Lower lobe of right lung (tissue), 2 donors: ENCODE data around the gene PATZ1. TPM values are rescaled to one million over a fixed set of nuclear protein-coding genes. Genes with fewer than 3 reads are reported as not detected.

Experiments used
- ATAC-seq, 2 donors: fragments of 200-7000 bp; cut with Tn5 transposase; one replicate each; pipeline ENCODE4 v1.9.1; 2020 to 2022; ENCODE audit warnings: mild to moderate bottlenecking in 2 of 2, moderate library complexity in 2 of 2
- DNase-seq: peaks from one replicate; pipeline ENCODE4 v3.0.0-alpha.2; 2020
- H3K27ac ChIP-seq: fragments of 200-600 bp; one replicate; pipeline ENCODE4 v1.8.0; 2022
- H3K27me3 ChIP-seq: fragments of 200-600 bp; one replicate; pipeline ENCODE4 v1.8.0; 2022; ENCODE audit warnings: low read depth
- H3K36me3 ChIP-seq: fragments of 200-600 bp; one replicate; pipeline ENCODE4 v1.8.0; 2022; ENCODE audit warnings: mild to moderate bottlenecking
- H3K4me1 ChIP-seq: fragments of 200-600 bp; one replicate; pipeline ENCODE4 v1.8.0; 2022
- H3K4me3 ChIP-seq: fragments of 200-600 bp; one replicate; pipeline ENCODE4 v1.8.0; 2022; ENCODE audit warnings: mild to moderate bottlenecking
- H3K9me3 ChIP-seq: fragments of 200-600 bp; one replicate; pipeline ENCODE4 v1.8.0; 2022
- intact Hi-C: fragments of 100-400 bp; cut with DNase I; formaldehyde crosslinking; loops from one replicate; pipeline ENCODE4 v1.11.0; 2022
- total RNA-seq: library from RNA; stranded (reverse); fragmentation: NEBNext Ultra II Directional; extraction: Animal tissue kit (Norgen Biotek cat#: 25700); gene quantifications from one replicate; pipeline ENCODE4 v1.2.1, GENCODE V29; 2021
- TF ChIP-seq, protein P1 (sequence below): fragments of 200-600 bp; IDR thresholded peaks from one replicate; pipeline ENCODE4 v1.8.0; 2022; ENCODE audit warnings: antibody characterized with exemption, mild to moderate bottlenecking
- donor health status: DM: no; HTN: yes; CAD: no; lungs with severe emphysema.

PATZ1 gene
- total RNA-seq, 1 donor from 2014 or later: 25.8 TPM

DNA sequence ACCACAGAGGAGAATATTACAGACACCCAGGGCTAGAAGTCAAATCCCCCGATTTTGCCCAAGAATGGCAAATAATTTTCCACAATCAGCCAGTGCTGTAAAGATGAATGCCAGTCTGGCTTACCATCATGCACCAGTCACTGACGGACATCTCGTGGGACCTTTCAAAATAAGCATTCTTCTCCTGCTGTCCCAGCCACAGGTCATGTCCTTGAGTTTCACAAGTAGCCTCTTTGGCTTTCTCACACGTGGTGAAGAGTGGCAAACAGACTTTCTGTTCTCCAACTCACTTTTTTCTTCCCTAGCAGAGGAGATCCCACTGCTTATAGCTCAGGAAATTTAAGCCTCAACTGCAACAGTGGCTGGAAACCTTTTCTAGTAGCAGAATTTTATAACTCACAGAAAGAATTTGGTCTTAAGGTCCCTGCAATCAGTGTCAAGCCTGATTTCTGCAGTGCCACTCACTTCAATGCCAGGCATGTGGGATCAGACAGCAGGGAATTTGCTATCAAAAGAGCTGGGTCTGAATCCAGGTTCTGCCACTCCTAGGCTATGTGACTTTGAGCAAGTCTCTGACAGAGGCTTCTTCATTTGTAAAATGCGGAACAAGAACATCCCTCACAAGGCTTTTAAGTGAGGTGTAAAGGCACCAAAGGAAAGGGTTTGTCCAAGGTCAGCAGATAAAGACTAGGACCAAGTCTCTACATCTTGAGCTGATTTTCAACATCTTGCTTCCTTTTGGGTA is 57.5 kb downstream of the PATZ1 start:
- intact Hi-C loops: no loop called here
- TF ChIP-seq, protein P1, sequence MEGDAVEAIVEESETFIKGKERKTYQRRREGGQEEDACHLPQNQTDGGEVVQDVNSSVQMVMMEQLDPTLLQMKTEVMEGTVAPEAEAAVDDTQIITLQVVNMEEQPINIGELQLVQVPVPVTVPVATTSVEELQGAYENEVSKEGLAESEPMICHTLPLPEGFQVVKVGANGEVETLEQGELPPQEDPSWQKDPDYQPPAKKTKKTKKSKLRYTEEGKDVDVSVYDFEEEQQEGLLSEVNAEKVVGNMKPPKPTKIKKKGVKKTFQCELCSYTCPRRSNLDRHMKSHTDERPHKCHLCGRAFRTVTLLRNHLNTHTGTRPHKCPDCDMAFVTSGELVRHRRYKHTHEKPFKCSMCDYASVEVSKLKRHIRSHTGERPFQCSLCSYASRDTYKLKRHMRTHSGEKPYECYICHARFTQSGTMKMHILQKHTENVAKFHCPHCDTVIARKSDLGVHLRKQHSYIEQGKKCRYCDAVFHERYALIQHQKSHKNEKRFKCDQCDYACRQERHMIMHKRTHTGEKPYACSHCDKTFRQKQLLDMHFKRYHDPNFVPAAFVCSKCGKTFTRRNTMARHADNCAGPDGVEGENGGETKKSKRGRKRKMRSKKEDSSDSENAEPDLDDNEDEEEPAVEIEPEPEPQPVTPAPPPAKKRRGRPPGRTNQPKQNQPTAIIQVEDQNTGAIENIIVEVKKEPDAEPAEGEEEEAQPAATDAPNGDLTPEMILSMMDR: no peak
- ATAC-seq (no peak), DNase-seq (no peak)
- H3K4me1 ChIP-seq: peaks cover 73% of the 10 kb centered on the region
- H3K27ac ChIP-seq: peak overlapping the region; percentile 96
- H3K9me3 ChIP-seq: no peaks in the 10 kb centered on the region
- H3K27me3 ChIP-seq: no peaks in the 10 kb centered on the region
- H3K4me3 ChIP-seq: peak overlapping the region; percentile 78
- H3K36me3 ChIP-seq: peaks cover 58% of the 10 kb centered on the region

DNA sequence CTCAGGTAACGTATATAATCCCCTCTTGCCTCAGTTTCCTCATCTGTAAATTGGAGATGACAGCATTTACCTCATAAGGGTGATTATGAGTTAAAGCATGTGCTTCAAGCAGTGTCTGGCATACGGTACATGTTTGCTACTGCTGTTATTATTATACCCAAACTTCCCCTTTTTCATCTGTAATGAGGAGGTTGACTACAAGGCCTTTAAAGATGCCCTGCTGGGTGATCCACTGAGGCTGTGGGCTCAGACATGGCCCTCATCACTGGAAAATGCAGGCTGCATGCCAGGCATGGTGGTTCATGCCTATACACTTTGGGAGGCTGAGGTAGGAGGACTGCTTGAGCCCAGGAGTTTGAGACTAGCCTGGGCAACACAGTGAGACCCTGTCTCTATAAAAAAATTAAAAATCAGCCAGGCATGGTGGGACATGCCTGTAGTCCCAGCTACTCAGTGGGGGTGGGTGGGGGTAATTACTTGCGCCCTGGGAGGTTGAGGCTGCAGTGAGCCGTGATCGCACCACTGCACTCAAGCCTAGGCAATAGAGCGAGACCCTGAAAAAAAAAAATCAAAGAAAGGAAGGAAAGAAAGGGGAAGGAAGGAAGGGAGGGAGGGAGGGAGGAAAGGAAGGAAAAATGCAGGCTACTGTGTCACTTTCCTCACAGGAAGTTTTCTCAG is 58.2 kb downstream of the PATZ1 start:
- intact Hi-C loops: no loop called here
- Histone ChIP-seq H3K4me3 (peak overlapping the region; percentile 78), H3K4me1 (peaks cover 66% of the 10 kb centered on the region), H3K27me3 (no peaks in the 10 kb centered on the region), H3K27ac (peak overlapping the region; percentile 96), H3K9me3 (no peaks in the 10 kb centered on the region), H3K36me3 (peaks cover 65% of the 10 kb centered on the region)
- DNase-seq: no peak
- TF ChIP-seq, protein P1: no peak
- ATAC-seq: no peak

DNA sequence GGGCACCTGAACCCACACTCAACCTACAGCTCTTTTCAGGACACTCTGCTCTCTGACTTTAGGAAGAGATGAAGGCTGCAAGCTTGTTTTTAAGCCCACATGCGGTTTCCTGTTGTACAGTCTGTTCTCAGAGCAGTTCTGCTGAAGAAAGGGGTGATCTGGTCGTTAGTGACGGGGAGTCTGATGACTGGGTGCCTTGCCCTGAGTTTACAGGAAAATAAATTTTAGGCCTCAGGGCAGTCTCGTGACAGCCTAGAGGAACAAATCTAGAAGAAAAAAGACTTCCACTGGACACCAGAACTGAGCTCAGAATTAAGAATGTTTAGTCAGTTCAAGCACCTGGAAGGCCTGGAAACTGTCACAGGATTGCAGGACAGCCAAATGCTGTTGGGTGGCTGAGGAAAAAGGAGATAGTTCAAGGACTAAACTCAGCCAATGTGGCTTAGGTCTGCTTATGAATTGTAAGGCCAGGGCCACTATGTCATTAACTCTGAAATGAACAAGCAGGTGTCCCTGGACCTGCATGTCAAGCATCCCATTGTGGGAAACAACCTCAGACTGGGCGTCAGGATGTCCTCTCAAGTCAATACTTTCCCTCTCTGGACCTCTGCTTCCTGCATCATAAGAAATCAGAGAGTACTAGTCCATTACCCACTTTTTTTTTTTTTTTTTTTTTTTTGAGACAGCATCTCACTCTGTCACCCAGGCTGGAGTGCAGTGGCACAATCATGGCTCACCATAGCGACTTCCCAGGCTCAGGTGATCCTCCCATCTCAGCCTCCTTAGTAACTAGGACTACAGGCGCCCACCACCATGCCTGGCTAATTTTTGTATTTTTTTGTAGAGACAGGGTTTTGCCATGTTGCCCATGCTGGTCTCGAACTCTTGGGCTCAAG is 59.5 kb downstream of the PATZ1 start:
- peak; percentile 3 for ATAC-seq

DNA sequence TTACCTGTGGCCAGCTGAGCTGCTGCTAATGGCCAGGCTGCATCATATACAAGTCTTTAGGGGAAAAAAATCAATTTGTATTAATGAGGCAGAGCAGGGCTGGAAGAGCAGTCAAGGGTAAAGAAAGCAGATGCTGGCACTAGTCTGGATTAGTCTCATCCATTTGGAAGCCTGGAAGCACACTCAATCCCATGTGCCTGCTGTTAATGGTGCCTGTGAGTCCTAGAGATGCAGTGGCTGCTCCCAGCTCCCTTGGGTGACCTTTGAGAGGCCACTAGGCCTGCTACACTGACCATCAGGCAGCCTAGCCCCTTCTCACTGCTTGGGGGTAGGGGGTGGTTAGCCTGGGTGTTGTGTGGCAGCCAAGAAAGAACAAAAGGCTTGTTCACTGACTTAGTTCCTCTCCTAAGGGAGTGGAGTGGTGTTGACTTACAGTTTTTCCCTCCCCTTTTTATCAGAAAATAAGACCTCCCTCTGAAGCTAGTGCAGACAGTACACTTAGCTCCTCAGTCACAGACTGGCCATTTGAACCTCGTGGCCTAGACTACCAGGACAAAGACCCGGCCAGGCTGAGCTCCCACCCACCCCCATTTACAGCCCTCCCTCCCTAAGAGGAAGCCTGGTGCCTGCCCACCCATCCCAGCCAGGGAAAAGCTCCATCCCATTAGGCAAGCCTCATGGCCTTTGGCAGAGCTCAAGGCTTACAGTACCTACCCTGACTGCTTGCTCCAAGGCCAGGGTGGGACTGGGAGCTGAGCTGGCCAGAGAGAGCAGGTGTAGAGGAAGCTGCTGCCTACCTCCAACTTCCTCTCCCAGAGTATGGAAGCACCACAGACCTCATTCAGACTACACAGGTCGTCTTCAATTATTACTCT is 61.6 kb downstream of the PATZ1 start:
- H3K27me3 ChIP-seq: no peaks in the 10 kb centered on the region
- intact Hi-C loops: no loop called here
- H3K27ac ChIP-seq: peak overlapping the region; percentile 54
- ATAC-seq (no peak), DNase-seq (no peak)
- H3K4me3 ChIP-seq: no peak overlapping the region
- peaks cover 53% of the 10 kb centered on the region for H3K4me1 ChIP-seq
- TF ChIP-seq, protein P1: no peak
- H3K9me3 ChIP-seq: no peaks in the 10 kb centered on the region
- H3K36me3 ChIP-seq: peaks cover 98% of the 10 kb centered on the region

More for the DNA sequence above, 59.5 kb downstream of the PATZ1 start:
- Histone ChIP-seq H3K4me1 (peaks cover 60% of the 10 kb centered on the region), H3K4me3 (no peak overlapping the region), H3K36me3 (peaks cover 78% of the 10 kb centered on the region), H3K9me3 (no peaks in the 10 kb centered on the region), H3K27me3 (no peaks in the 10 kb centered on the region), H3K27ac (peak overlapping the region; percentile 96)
- TF ChIP-seq, protein P1: no peak
- no peak for DNase-seq
- intact Hi-C loops: no loop called here
